H1 (cell line): Measurements from ENCODE around the gene GPR85.

ENCODE experiments used
- CHD2 ChIP-seq: IDR thresholded peaks from 2 replicates; pipeline ENCODE4 v1.6.1; 2012; ENCODE audit warnings: low read length, improper control_type of control experiment
- CTCF ChIP-seq, 3 experiments: IDR thresholded peaks; 1 replicate in 2 of 3; 2 replicates in 1 of 3; pipeline versions ENCODE4 v1.5.1 to v1.6.1; 2011; ENCODE audit warnings: low read length in 3 of 3, mild to moderate bottlenecking in 3 of 3, inconsistent platforms in 2 of 3, low read depth in 1 of 3, moderate library complexity in 1 of 3; ENCODE audit not compliant: insufficient read depth in 1 of 3; ENCODE audit errors: control extremely low read depth in 1 of 3
- EP300 ChIP-seq, 2 experiments: IDR thresholded peaks; 1 replicate in 1 of 2; 2 replicates in 1 of 2; pipeline ENCODE4 v1.6.1; 2011 to 2012; ENCODE audit warnings: low read depth in 2 of 2, low read length in 2 of 2, mild to moderate bottlenecking in 2 of 2, borderline replicate concordance in 1 of 2, inconsistent platforms in 1 of 2, moderate library complexity in 1 of 2
- KDM4A ChIP-seq: IDR thresholded peaks from one replicate; pipeline ENCODE4 v1.7.1; 2012; ENCODE audit warnings: low read depth, mild to moderate bottlenecking, moderate library complexity, low read length, inconsistent platforms; ENCODE audit not compliant: severe bottlenecking
- POLR2A ChIP-seq, 2 experiments: IDR thresholded peaks; 1 replicate in 1 of 2; 2 replicates in 1 of 2; pipeline ENCODE4 v1.6.1; 2011; ENCODE audit warnings: low read depth in 2 of 2, low read length in 2 of 2, mild to moderate bottlenecking in 2 of 2; ENCODE audit errors: control extremely low read depth in 1 of 2
- POLR2AphosphoS5 ChIP-seq: IDR thresholded peaks from 2 replicates; pipeline ENCODE4 v1.6.1; 2011; ENCODE audit warnings: low read depth, low read length
- TAF1 ChIP-seq: IDR thresholded peaks from 2 replicates; pipeline ENCODE4 v1.6.1; 2011; ENCODE audit warnings: mild to moderate bottlenecking, low read depth, low read length

GRCh38 chr7:113087071-113087998 lies 708 bp upstream of the GPR85 start:
- TF ChIP-seq EP300 (IDR thresholded peaks at IDR 0.05; ENCODE audit: borderline replicate concordance in 1 of 2, low read depth in 2 of 2, low read length in 2 of 2), result no peak
- no peak for TF ChIP-seq KDM4A
- TF ChIP-seq POLR2AphosphoS5, result no peak
- no peak for TF ChIP-seq POLR2A (IDR thresholded peaks at IDR 0.05; ENCODE audit: control extremely low read depth in 1 of 2, low read depth in 2 of 2, low read length in 2 of 2)
- TF ChIP-seq TAF1, result no peak
- no peak for TF ChIP-seq CTCF (IDR thresholded peaks at IDR 0.05; ENCODE audit: control extremely low read depth in 1 of 3, insufficient read depth in 1 of 3, low read depth in 1 of 3, low read length in 3 of 3)
- no peak for TF ChIP-seq CHD2
